Naive thymus-derived CD4-positive, alpha-beta T cell (primary cell): ENCODE measurements around the gene CUL3. TPM values are rescaled to one million over a fixed set of nuclear protein-coding genes. Genes with fewer than 3 reads are reported as not detected.
A peak's percentile ranks its signal among the peaks of the same experiment; 100 is the strongest.

Experiments used
- ATAC-seq: fragments of 150-1000 bp; cut with Tn5 transposase; 2 replicates; pipeline ENCODE4 v1.10.0; 2021; ENCODE audit warnings: mild to moderate bottlenecking, moderate library complexity
- CTCF ChIA-PET: fragments of 350-600 bp; sonication (Branson Sonifier 250); formaldehyde crosslinking; loops from one replicate; lab custom pipeline; 2021; ENCODE audit warnings: antibody characterized with exemption; lab: Charles Lee
- POLR2A ChIA-PET: fragments of 350-600 bp; sonication (Branson Sonifier 250); formaldehyde crosslinking; loops from one replicate; lab custom pipeline; 2021; ENCODE audit warnings: antibody characterized with exemption, inconsistent platforms; lab: Charles Lee
- DNase-seq, 9 donors: peaks; one replicate each; pipeline versions ENCODE4 v3.0.0 to v3.0.0-alpha.2; 2020 to 2022; ENCODE audit warnings: mixed read lengths in 1 of 9
- H3K27ac ChIP-seq: one replicate; pipeline ENCODE4 v1.7.0; 2013; ENCODE audit warnings: mild to moderate bottlenecking, low read depth, low read length, moderate library complexity
- H3K27me3 ChIP-seq, 2 donors: one replicate each; pipeline ENCODE4 v1.7.0; 2013; ENCODE audit warnings: low read length in 2 of 2, mild to moderate bottlenecking in 2 of 2, moderate library complexity in 2 of 2; ENCODE audit not compliant: control insufficient read depth in 2 of 2, insufficient read depth in 2 of 2
- H3K36me3 ChIP-seq, 3 experiments: 1 replicate in 2 of 3; 2 replicates in 1 of 3; pipeline ENCODE4 v1.7.0; 2013; ENCODE audit warnings: low read length in 3 of 3, mild to moderate bottlenecking in 3 of 3, moderate library complexity in 1 of 3; ENCODE audit not compliant: insufficient read depth in 3 of 3, control insufficient read depth in 2 of 3
- H3K4me1 ChIP-seq, 2 donors: one replicate each; pipeline ENCODE4 v1.7.0; 2013; ENCODE audit warnings: low read length in 2 of 2, mild to moderate bottlenecking in 2 of 2, moderate library complexity in 1 of 2; ENCODE audit not compliant: control insufficient read depth in 2 of 2, insufficient read depth in 2 of 2
- H3K4me3 ChIP-seq: 2 replicates; pipeline ENCODE4 v1.7.0; 2013; ENCODE audit warnings: mild to moderate bottlenecking, low read length
- H3K9me3 ChIP-seq, 3 experiments: 1 replicate in 2 of 3; 2 replicates in 1 of 3; pipeline ENCODE4 v1.7.0; 2013; ENCODE audit warnings: low read length in 3 of 3; ENCODE audit not compliant: control insufficient read depth in 2 of 3
- H3K27ac Mint-ChIP-seq, 9 donors: one replicate each; pipeline ENCODE4 v1.8.0; 2020 to 2022; ENCODE audit warnings: mixed read lengths in 9 of 9, mild to moderate bottlenecking in 8 of 9, moderate library complexity in 5 of 9, inconsistent platforms in 2 of 9
- H3K27me3 Mint-ChIP-seq, 5 donors: one replicate each; pipeline ENCODE4 v1.8.0; 2021 to 2022; ENCODE audit warnings: mixed read lengths in 5 of 5, mild to moderate bottlenecking in 1 of 5
- H3K36me3 Mint-ChIP-seq, 5 donors: one replicate each; pipeline ENCODE4 v1.8.0; 2020 to 2022; ENCODE audit warnings: mixed read lengths in 5 of 5, mild to moderate bottlenecking in 3 of 5, inconsistent platforms in 1 of 5
- H3K4me1 Mint-ChIP-seq, 7 donors: one replicate each; pipeline ENCODE4 v1.8.0; 2020 to 2022; ENCODE audit warnings: mixed read lengths in 7 of 7, mild to moderate bottlenecking in 3 of 7, inconsistent platforms in 1 of 7
- H3K4me3 Mint-ChIP-seq, 10 donors: one replicate each; pipeline ENCODE4 v1.8.0; 2020 to 2022; ENCODE audit warnings: mild to moderate bottlenecking in 10 of 10, mixed read lengths in 10 of 10, moderate library complexity in 6 of 10, inconsistent platforms in 2 of 10
- H3K9me3 Mint-ChIP-seq, 11 donors: one replicate each; pipeline ENCODE4 v1.8.0; 2020 to 2022; ENCODE audit warnings: mixed read lengths in 11 of 11, mild to moderate bottlenecking in 4 of 11, inconsistent platforms in 1 of 11, moderate library complexity in 1 of 11
- intact Hi-C, 2 donors: fragments of 100-400 bp; cut with micrococcal nuclease; formaldehyde crosslinking; loops; one replicate each; pipeline ENCODE4 v1.15.1; 2023
- polyA plus RNA-seq, 2 donors: library from polyadenylated mRNA; unstranded; fragments of 300-500 nt; fragmentation: Illumina TruSeq; gene quantifications; one replicate each; pipeline ENCODE4 v1.2.3, GENCODE V29; 2021
- total RNA-seq, 6 experiments: library from RNA in 5 of 6; stranded (reverse) in 5 of 6; gene quantifications; 1 replicate in 5 of 6; 2 replicates in 1 of 6; pipeline ENCODE4 v1.2.3 and lab custom pipeline; 2021 to 2026

Gene CUL3
- total and polyA plus RNA-seq, 7 experiments from 2014 or later: 21.4 to 97.0 (median 84.3) TPM

DNA sequence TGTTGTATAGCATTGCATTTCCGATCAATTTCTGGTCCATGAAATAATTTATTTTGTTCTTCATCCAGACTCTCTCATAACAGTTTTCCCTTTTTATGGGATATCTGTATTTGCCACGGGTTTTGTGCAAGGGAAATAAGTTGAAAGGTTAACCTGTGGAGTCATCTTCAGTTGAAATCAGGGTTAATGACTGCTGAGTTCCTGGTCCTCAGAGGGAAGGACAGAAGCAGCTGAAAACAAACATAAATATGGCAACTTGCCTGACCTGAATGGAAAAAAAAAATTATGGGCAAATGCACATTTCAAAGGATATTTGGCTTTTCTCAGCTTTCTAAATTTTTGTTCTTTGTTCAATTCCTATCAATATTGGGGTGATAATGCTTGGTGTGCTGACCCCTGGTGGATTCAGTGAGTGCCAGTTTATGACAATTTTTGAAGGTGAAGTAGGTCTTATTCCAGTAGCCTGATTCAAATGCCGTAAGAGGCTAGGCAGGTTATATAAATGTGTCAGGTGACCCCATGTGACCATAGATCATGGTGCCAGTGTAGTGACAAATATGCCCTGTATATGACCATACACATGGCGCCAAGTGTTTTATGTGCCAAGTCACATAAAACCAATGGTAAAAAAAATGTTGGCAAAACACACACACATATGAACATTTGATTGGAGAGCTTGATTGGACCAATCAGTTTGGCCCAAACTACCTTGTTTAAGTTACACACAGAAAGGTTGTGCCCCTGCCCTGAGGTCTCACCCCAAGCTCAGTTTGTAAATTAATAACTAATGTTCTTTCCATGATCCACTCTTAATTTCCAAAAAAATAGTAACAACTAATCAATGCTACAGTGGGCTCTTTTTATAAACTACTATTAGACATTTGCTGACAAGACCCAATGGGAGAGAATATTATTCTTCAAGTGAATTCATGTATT, 135.7 kb downstream of the CUL3 start:
- Mint-ChIP-seq H3K27me3 (peaks cover 4 to 24% (median 8%) of the 10 kb centered on the region in 5 donors), H3K9me3 (peaks cover 0 to 1% (median 0%) of the 10 kb centered on the region in 11 donors), H3K27ac (no peak overlapping the region), H3K36me3 (peaks cover 0 to 4% (median 0%) of the 10 kb centered on the region in 5 donors), H3K4me3 (no peak overlapping the region), H3K4me1 (no peaks in the 10 kb centered on the region)
- H3K4me3 ChIP-seq: no peak overlapping the region
- ATAC-seq (peak; percentile 61), DNase-seq (peak in 2 of 9 donors; percentile 10 to 15)
- H3K27ac ChIP-seq: no peak overlapping the region
- no peaks in the 10 kb centered on the region for H3K9me3 ChIP-seq
- H3K36me3 ChIP-seq: no peaks in the 10 kb centered on the region
- ChIA-PET CTCF (interaction anchor here (1.0 kb wide), 2 partner anchors 75 to 190 kb away, joined by 3 to 7 read pairs; no protein-coding TSS in a partner anchor), POLR2A (interaction anchor here (0.6 kb wide), 2 partner anchors 27 to 541 kb away, joined by 3 to 7 read pairs; no protein-coding TSS in a partner anchor)
- H3K4me1 ChIP-seq: no peaks in the 10 kb centered on the region
- no peaks in the 10 kb centered on the region for H3K27me3 ChIP-seq
- intact Hi-C loops: loop anchor here (1.0 to 10.0 kb wide), 3 partner anchors 92 to 195 kb away; no protein-coding TSS in a partner anchor

DNA sequence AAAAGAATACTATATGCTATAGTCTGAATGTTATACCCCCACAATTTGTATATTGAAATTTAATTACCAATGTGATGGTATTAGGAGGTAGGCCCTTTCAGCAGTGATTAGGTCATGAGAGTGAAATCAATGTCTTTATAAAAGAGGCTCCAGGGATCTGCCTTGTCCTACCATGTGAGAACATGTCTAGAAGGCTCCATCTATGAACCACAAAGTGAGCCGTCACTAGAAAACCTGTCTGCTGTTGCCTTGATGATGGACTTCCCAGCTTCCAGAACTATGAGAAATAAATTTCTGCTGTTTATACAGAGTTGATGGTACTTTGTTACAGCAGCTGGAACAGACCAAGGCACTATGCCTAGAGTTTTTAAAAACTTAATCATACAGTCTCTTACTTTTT, 136.9 kb downstream of the CUL3 start:
- no peaks in the 10 kb centered on the region for H3K4me1 ChIP-seq
- DNase-seq (no peak), ATAC-seq (no peak)
- peaks cover 13 to 30% (median 19%) of the 10 kb centered on the region in 5 donors for H3K27me3 Mint-ChIP-seq
- H3K27ac ChIP-seq: no peak overlapping the region
- H3K4me1 Mint-ChIP-seq: peaks cover 0 to 8% (median 2%) of the 10 kb centered on the region in 7 donors
- H3K4me3 ChIP-seq: no peak overlapping the region
- CTCF ChIA-PET: interaction anchor here (0.7 kb wide), 2 partner anchors 32 to 203 kb away, joined by 3 to 5 read pairs; no protein-coding TSS in a partner anchor
- no peak overlapping the region for H3K4me3 Mint-ChIP-seq
- POLR2A ChIA-PET: no interaction called here
- no peaks in the 10 kb centered on the region for H3K36me3 Mint-ChIP-seq
- H3K9me3 ChIP-seq: no peaks in the 10 kb centered on the region
- H3K36me3 ChIP-seq: no peaks in the 10 kb centered on the region
- H3K27ac Mint-ChIP-seq: no peak overlapping the region
- H3K27me3 ChIP-seq: no peaks in the 10 kb centered on the region
- peaks cover 0 to 1% (median 0%) of the 10 kb centered on the region in 11 donors for H3K9me3 Mint-ChIP-seq
- intact Hi-C loops: loop anchor here (2.0 to 10.0 kb wide), 2 partner anchors 91 to 197 kb away; no protein-coding TSS in a partner anchor

GRCh38 chr2:224444783-224445182, 140.4 kb downstream of the CUL3 start:
- no peaks in the 10 kb centered on the region for H3K36me3 ChIP-seq
- intact Hi-C loops: loop anchor here in 1 of 2 donors (10.0 kb wide), 1 partner anchor 200 kb away; no protein-coding TSS in a partner anchor
- H3K27ac Mint-ChIP-seq: no peak overlapping the region
- H3K4me3 Mint-ChIP-seq: no peak overlapping the region
- H3K4me3 ChIP-seq: no peak overlapping the region
- H3K4me1 ChIP-seq: no peaks in the 10 kb centered on the region
- no peak for DNase-seq
- peaks cover 7 to 23% (median 16%) of the 10 kb centered on the region in 7 donors for H3K4me1 Mint-ChIP-seq
- H3K27ac ChIP-seq: no peak overlapping the region
- CTCF ChIA-PET: no interaction called here
- ATAC-seq: no peak
- H3K36me3 Mint-ChIP-seq: peaks cover 0 to 8% (median 3%) of the 10 kb centered on the region in 5 donors
- no peaks in the 10 kb centered on the region for H3K9me3 ChIP-seq
- H3K9me3 Mint-ChIP-seq: peaks cover 0 to 5% (median 0%) of the 10 kb centered on the region in 11 donors
- POLR2A ChIA-PET: no interaction called here
- H3K27me3 ChIP-seq: no peaks in the 10 kb centered on the region
- H3K27me3 Mint-ChIP-seq: peaks cover 37 to 50% (median 44%) of the 10 kb centered on the region in 5 donors

DNA sequence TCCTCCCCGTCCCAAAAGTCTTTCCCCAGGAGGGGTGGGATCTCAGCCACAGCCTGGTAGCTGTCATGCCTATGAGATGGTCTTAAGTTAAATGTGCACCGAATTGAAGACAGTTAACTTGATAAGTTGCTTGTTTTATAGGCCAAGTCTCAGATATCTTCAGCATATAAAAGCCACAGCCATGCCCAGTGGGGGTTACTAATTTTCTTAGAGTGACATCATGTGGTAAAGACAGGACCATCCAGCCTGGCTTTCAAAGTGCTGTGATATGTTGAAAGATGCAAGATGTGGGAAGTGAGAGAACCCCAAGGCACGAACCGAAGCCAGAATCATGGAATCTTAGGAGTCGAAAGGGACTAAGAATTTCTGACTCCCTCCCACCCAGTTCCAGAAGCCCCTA, 141.1 kb downstream of the CUL3 start:
- Mint-ChIP-seq H3K4me1 (peaks cover 7 to 23% (median 16%) of the 10 kb centered on the region in 7 donors), H3K4me3 (peak overlapping the region in 7 of 10 donors; percentile 22 to 79 (median 49)), H3K9me3 (peaks cover 0 to 5% (median 0%) of the 10 kb centered on the region in 11 donors), H3K27me3 (peaks cover 42 to 48% (median 47%) of the 10 kb centered on the region in 5 donors), H3K27ac (no peak overlapping the region), H3K36me3 (peaks cover 0 to 8% (median 3%) of the 10 kb centered on the region in 5 donors)
- Histone ChIP-seq H3K4me3 (no peak overlapping the region), H3K36me3 (no peaks in the 10 kb centered on the region), H3K9me3 (no peaks in the 10 kb centered on the region), H3K4me1 (no peaks in the 10 kb centered on the region), H3K27ac (no peak overlapping the region), H3K27me3 (peaks cover 0 to 3% of the 10 kb centered on the region in 2 donors)
- ATAC-seq: no peak
- intact Hi-C loops: loop anchor here in 1 of 2 donors (10.0 kb wide), 1 partner anchor 201 kb away; no protein-coding TSS in a partner anchor
- ChIA-PET CTCF (no interaction called here), POLR2A (no interaction called here)
- DNase-seq: no peak

GRCh38 chr2:224442071-224442967, 142.8 kb downstream of the CUL3 start:
- H3K27ac Mint-ChIP-seq: peak overlapping the region in 1 of 9 donors; percentile 23
- DNase-seq (peak in 2 of 9 donors; percentile 9 to 11), ATAC-seq (peak; percentile 53)
- H3K27me3 Mint-ChIP-seq: peaks cover 46 to 58% (median 56%) of the 10 kb centered on the region in 5 donors
- H3K4me3 Mint-ChIP-seq: peak overlapping the region; percentile 74 to 84 (median 78)
- Histone ChIP-seq H3K4me3 (no peak overlapping the region), H3K9me3 (no peaks in the 10 kb centered on the region), H3K27me3 (peaks cover 0 to 3% of the 10 kb centered on the region in 2 donors), H3K4me1 (no peaks in the 10 kb centered on the region), H3K27ac (no peak overlapping the region), H3K36me3 (no peaks in the 10 kb centered on the region)
- peaks cover 0 to 7% (median 0%) of the 10 kb centered on the region in 11 donors for H3K9me3 Mint-ChIP-seq
- ChIA-PET POLR2A (no interaction called here), CTCF (interaction anchor here (1.3 kb wide), 1 partner anchor 84 kb away, joined by 4 read pairs; no protein-coding TSS in a partner anchor)
- peaks cover 0 to 8% (median 3%) of the 10 kb centered on the region in 5 donors for H3K36me3 Mint-ChIP-seq
- H3K4me1 Mint-ChIP-seq: peaks cover 7 to 23% (median 16%) of the 10 kb centered on the region in 7 donors
- intact Hi-C loops: loop anchor here in 1 of 2 donors (10.0 kb wide), 1 partner anchor 202 kb away; no protein-coding TSS in a partner anchor
